Measurements from ENCODE around the gene KAZN.

DNA sequence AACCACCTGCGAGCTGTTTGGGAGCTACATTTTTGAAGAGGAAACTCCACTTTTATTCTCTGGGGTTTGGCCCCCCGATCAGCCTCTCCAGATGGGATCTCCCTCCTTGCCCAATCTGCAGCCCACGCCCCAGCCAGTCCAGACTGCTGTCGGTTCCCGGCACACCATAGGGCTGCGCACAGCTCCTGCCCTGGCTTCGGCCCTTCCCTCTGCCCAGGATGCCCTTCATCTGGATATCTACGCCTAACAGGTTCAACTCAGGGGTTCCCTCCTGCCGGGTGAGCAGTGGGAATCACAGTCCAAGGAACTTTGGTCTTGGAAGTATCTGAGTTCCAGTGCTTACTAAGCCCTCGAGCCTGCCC is 135.3 kb downstream of the KAZN start:
- TF ChIP-seq, protein P1, sequence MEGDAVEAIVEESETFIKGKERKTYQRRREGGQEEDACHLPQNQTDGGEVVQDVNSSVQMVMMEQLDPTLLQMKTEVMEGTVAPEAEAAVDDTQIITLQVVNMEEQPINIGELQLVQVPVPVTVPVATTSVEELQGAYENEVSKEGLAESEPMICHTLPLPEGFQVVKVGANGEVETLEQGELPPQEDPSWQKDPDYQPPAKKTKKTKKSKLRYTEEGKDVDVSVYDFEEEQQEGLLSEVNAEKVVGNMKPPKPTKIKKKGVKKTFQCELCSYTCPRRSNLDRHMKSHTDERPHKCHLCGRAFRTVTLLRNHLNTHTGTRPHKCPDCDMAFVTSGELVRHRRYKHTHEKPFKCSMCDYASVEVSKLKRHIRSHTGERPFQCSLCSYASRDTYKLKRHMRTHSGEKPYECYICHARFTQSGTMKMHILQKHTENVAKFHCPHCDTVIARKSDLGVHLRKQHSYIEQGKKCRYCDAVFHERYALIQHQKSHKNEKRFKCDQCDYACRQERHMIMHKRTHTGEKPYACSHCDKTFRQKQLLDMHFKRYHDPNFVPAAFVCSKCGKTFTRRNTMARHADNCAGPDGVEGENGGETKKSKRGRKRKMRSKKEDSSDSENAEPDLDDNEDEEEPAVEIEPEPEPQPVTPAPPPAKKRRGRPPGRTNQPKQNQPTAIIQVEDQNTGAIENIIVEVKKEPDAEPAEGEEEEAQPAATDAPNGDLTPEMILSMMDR (IDR thresholded peaks at IDR 0.05) = no peak
- no peak for TF ChIP-seq POLR2A (IDR thresholded peaks at IDR 0.05)
